Body of pancreas (tissue), 4 donors: ENCODE data around the gene EOMES. TPM values are rescaled to one million over a fixed set of nuclear protein-coding genes. Genes with fewer than 3 reads are reported as not detected.

ENCODE experiments used
- ATAC-seq: fragments of 150-250 bp; one replicate; pipeline ENCODE4 v1.9.1; 2016
- DNase-seq, 4 donors: peaks; one replicate each; pipeline ENCODE4 v3.0.0-alpha.2; 2019
- H3K27ac ChIP-seq, 4 donors: fragments of 200-600 bp; sonication (generic); 1 replicate in 3 of 4; 2 replicates in 1 of 4; pipeline versions ENCODE4 v1.5.1 to v1.6.1; 2016 to 2019; ENCODE audit warnings: mild to moderate bottlenecking in 1 of 4, mixed read lengths in 1 of 4, moderate library complexity in 1 of 4
- H3K27me3 ChIP-seq, 2 donors: fragments of 200-600 bp; sonication (generic); one replicate each; pipeline ENCODE4 v1.6.0; 2016; ENCODE audit warnings: mild to moderate bottlenecking in 1 of 2
- H3K36me3 ChIP-seq, 2 donors: fragments of 200-600 bp; sonication (generic); replicated peaks in 1 of 2; 2 replicates each; pipeline ENCODE4 v1.5.1; 2016; ENCODE audit warnings: low read depth in 2 of 2; ENCODE audit not compliant: insufficient read depth in 1 of 2
- H3K4me1 ChIP-seq: fragments of 200-600 bp; sonication (generic); one replicate; pipeline ENCODE4 v1.6.0; 2016
- H3K4me3 ChIP-seq, 2 donors: fragments of 200-600 bp; sonication (generic); 1 replicate in 1 of 2; 2 replicates in 1 of 2; pipeline ENCODE4 v1.5.1; 2016 to 2019
- H3K9me3 ChIP-seq, 3 donors: fragments of 200-600 bp; sonication (generic); 1 replicate in 2 of 3; 2 replicates in 1 of 3; pipeline ENCODE4 v1.5.1; 2016
- POLR2A ChIP-seq, 3 donors: fragments of 450-650 bp; IDR thresholded peaks; one replicate each; pipeline ENCODE4 v1.6.1; 2016; ENCODE audit warnings: antibody characterized with exemption in 3 of 3, mild to moderate bottlenecking in 2 of 3
- WGBS, 2 donors: methylation state at CpG; one replicate each; pipeline ENCODE4 v1.1.5; 2017; 5-methylcytosine and 5-hydroxymethylcytosine counted together
- intact Hi-C: fragments of 100-400 bp; cut with DNase I; formaldehyde crosslinking; loops from one replicate; pipeline ENCODE4 v1.15.1; 2023
- total RNA-seq, 2 donors: library from RNA; depleted of rRNA; stranded (reverse); fragments of >200 nt; gene quantifications; one replicate each; pipeline ENCODE4 v1.1.0, GENCODE V29; 2016
- TF ChIP-seq, protein P1 (sequence below), 7 experiments: fragments of 450-650 bp in 4 of 7; fragments of 200-600 bp in 3 of 7; sonication (generic) in 3 of 7; IDR thresholded peaks; one replicate each; pipeline ENCODE4 v1.5.1; 2016 to 2019; ENCODE audit warnings: antibody characterized with exemption in 7 of 7

The EOMES gene
- total RNA-seq, 2 donors from 2014 or later: 0.52 TPM; not detected in 1

GRCh38 chr3:27712136-27713077 lies 9.7 kb downstream of the EOMES start:
- Histone ChIP-seq H3K4me1 (peaks cover 29% of the 10 kb centered on the region), H3K27me3 (peaks cover 0 to 16% of the 10 kb centered on the region in 2 donors), H3K27ac (no peak overlapping the region), H3K4me3 (peak overlapping the region; percentile 53 to 68), H3K9me3 (no peaks in the 10 kb centered on the region), H3K36me3 (no peaks in the 10 kb centered on the region)
- DNase-seq: peak; percentile 76 to 79 (median 78)
- peak; percentile 91 for ATAC-seq
- TF ChIP-seq, protein P1, sequence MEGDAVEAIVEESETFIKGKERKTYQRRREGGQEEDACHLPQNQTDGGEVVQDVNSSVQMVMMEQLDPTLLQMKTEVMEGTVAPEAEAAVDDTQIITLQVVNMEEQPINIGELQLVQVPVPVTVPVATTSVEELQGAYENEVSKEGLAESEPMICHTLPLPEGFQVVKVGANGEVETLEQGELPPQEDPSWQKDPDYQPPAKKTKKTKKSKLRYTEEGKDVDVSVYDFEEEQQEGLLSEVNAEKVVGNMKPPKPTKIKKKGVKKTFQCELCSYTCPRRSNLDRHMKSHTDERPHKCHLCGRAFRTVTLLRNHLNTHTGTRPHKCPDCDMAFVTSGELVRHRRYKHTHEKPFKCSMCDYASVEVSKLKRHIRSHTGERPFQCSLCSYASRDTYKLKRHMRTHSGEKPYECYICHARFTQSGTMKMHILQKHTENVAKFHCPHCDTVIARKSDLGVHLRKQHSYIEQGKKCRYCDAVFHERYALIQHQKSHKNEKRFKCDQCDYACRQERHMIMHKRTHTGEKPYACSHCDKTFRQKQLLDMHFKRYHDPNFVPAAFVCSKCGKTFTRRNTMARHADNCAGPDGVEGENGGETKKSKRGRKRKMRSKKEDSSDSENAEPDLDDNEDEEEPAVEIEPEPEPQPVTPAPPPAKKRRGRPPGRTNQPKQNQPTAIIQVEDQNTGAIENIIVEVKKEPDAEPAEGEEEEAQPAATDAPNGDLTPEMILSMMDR (IDR thresholded peaks at IDR 0.05): peak; percentile 68 to 87 (median 76)
- TF ChIP-seq POLR2A (IDR thresholded peaks at IDR 0.05): no peak
- intact Hi-C loops: loop anchor here (10.0 kb wide), 1 partner anchor 602 kb away; no protein-coding TSS in a partner anchor
- WGBS, 2 donors: 0 to 1% methylated on average over 28 to 49 of the region's 49 CpGs

DNA sequence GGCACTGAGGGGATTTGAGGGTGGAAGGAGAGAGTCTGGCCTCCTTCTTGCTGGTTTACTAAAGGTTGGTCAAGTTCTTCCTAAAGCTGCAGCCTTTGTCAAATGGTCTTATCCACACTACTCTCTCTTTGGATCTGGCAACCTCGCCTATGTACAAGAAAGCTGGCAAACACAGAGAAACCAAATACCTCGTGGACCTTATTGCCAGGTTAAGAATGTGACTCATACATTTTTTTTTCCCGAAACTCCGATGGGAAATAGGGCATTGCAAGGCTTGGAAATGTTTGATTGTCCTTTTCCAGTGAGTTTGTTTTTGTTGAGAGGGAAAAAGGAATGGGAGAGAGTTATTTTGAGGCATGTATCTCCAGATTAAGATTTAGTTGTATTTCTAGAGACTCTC lies 13.9 kb downstream of the EOMES start:
- Histone ChIP-seq H3K36me3 (no peaks in the 10 kb centered on the region), H3K4me3 (no peak overlapping the region), H3K27me3 (peaks cover 0 to 3% of the 10 kb centered on the region in 2 donors), H3K9me3 (no peaks in the 10 kb centered on the region), H3K4me1 (peaks cover 8% of the 10 kb centered on the region), H3K27ac (no peak overlapping the region)
- WGBS, 2 donors: 32 to 33% methylated on average over 4 of the region's 4 CpGs
- DNase-seq: peak in 1 of 4 donors; percentile 36
- no peak for ATAC-seq
- TF ChIP-seq POLR2A (IDR thresholded peaks at IDR 0.05): no peak
- TF ChIP-seq, protein P1 (IDR thresholded peaks at IDR 0.05): no peak
- intact Hi-C loops: no loop called here

GRCh38 chr3:27699067-27699466 lies 23.1 kb downstream of the EOMES start:
- DNase-seq: no peak
- no peaks in the 10 kb centered on the region for H3K9me3 ChIP-seq
- TF ChIP-seq, protein P1 (IDR thresholded peaks at IDR 0.05): no peak
- no peak for TF ChIP-seq POLR2A (IDR thresholded peaks at IDR 0.05)
- H3K4me3 ChIP-seq: no peak overlapping the region
- H3K27ac ChIP-seq: no peak overlapping the region
- H3K36me3 ChIP-seq: no peaks in the 10 kb centered on the region
- H3K4me1 ChIP-seq: no peaks in the 10 kb centered on the region
- no peak for ATAC-seq
- H3K27me3 ChIP-seq: no peaks in the 10 kb centered on the region
- 68 to 79% methylated on average over 3 of the region's 3 CpGs for WGBS, 2 donors
- intact Hi-C loops: no loop called here

- WGBS, 2 donors: 36 to 60% methylated on average over 1 of the region's 1 CpG
- Histone ChIP-seq H3K27ac (no peak overlapping the region), H3K36me3 (no peaks in the 10 kb centered on the region), H3K9me3 (no peaks in the 10 kb centered on the region), H3K4me3 (no peak overlapping the region), H3K4me1 (no peaks in the 10 kb centered on the region), H3K27me3 (no peaks in the 10 kb centered on the region)
- DNase-seq (no peak), ATAC-seq (no peak)
- TF ChIP-seq POLR2A (IDR thresholded peaks at IDR 0.05): no peak
- TF ChIP-seq, protein P1 (IDR thresholded peaks at IDR 0.05): no peak
- intact Hi-C loops: no loop called here
Measured at GRCh38 chr3:27696906-27697305, 25.2 kb downstream of the EOMES start.
